Testis (tissue), 3 donors: ENCODE data around the gene OR6C6. TPM values are rescaled to one million over a fixed set of nuclear protein-coding genes. Genes with fewer than 3 reads are reported as not detected.

Experiments used
- DNase-seq: peaks from one replicate; pipeline ENCODE4 v3.0.0-alpha.2; 2019
- H3K27ac ChIP-seq, 2 donors: fragments of 200-600 bp; sonication (generic); one replicate each; pipeline ENCODE4 v1.5.1; 2019
- H3K27me3 ChIP-seq: fragments of 200-600 bp; sonication (generic); one replicate; pipeline ENCODE4 v1.5.1; 2019
- H3K36me3 ChIP-seq: fragments of 200-600 bp; sonication (generic); one replicate; pipeline ENCODE4 v1.5.1; 2017; ENCODE audit warnings: low read depth; ENCODE audit errors: missing control alignments
- H3K4me1 ChIP-seq: fragments of 200-600 bp; sonication (generic); one replicate; pipeline ENCODE4 v1.5.1; 2019
- H3K4me3 ChIP-seq, 2 donors: fragments of 200-600 bp; sonication (generic); one replicate each; pipeline ENCODE4 v1.5.1; 2017 to 2019
- H3K9me3 ChIP-seq: fragments of 200-600 bp; sonication (generic); one replicate; pipeline ENCODE4 v1.5.1; 2017
- POLR2A ChIP-seq: fragments of 450-650 bp; IDR thresholded peaks from one replicate; pipeline ENCODE4 v1.6.1; 2017; ENCODE audit warnings: antibody characterized with exemption, mild to moderate bottlenecking, moderate library complexity
- WGBS, 2 donors: methylation state at CpG; one replicate each; pipeline ENCODE4 v1.1.5; 2018; 5-methylcytosine and 5-hydroxymethylcytosine counted together
- intact Hi-C: fragments of 100-400 bp; cut with DNase I; formaldehyde crosslinking; loops from one replicate; pipeline ENCODE4 v1.15.1; 2023; ENCODE audit warnings: low total_unique reads
- polyA plus RNA-seq: library from polyadenylated mRNA; stranded (reverse); fragments of 350-450 nt; fragmentation: Illumina TruSeq; extraction: RNeasy Lipid Tissue Mini Kit (QIAGEN cat#74804); gene quantifications from one replicate; pipeline ENCODE4 v1.2.3, GENCODE V29; 2014; ENCODE audit warnings: low read depth, low replicate concordance; ENCODE audit not compliant: insufficient read depth
- total RNA-seq, 2 donors: library from RNA; depleted of rRNA; stranded (reverse); fragments of >200 nt; gene quantifications; one replicate each; pipeline ENCODE4 v1.2.3, GENCODE V29; 2016
- TF ChIP-seq, protein P1 (sequence below), 3 experiments: fragments of 450-650 bp in 2 of 3; fragments of 200-600 bp in 1 of 3; sonication (generic) in 1 of 3; IDR thresholded peaks; one replicate each; pipeline ENCODE4 v1.5.1; 2016 to 2019; ENCODE audit warnings: antibody characterized with exemption in 3 of 3, mild to moderate bottlenecking in 2 of 3, moderate library complexity in 1 of 3

Gene OR6C6
- total and polyA plus RNA-seq, 3 donors from 2014 or later: not detected

DNA sequence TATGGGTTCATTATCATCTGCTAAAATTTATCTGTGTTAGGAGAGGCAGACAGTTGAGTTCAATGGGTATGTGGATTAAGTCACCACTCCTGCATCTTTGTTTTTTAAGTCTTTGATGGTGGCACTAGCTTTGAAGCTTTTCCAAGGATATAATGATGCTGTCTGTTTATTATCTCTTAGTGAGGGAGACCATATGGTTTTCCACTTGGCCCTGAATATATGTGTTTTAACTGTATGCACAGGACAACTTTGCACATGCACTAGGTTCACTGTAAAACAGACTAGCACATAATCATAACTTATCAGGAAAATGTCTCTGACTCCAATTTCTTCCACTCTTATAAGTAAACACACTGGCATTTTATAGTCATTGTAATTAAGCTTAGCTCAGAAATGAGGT lies 43.1 kb downstream of the OR6C6 start:
- Histone ChIP-seq H3K27me3 (no peaks in the 10 kb centered on the region), H3K9me3 (no peaks in the 10 kb centered on the region), H3K27ac (no peak overlapping the region), H3K36me3 (no peaks in the 10 kb centered on the region), H3K4me1 (no peaks in the 10 kb centered on the region), H3K4me3 (no peak overlapping the region)
- no peak for TF ChIP-seq POLR2A
- TF ChIP-seq, protein P1, sequence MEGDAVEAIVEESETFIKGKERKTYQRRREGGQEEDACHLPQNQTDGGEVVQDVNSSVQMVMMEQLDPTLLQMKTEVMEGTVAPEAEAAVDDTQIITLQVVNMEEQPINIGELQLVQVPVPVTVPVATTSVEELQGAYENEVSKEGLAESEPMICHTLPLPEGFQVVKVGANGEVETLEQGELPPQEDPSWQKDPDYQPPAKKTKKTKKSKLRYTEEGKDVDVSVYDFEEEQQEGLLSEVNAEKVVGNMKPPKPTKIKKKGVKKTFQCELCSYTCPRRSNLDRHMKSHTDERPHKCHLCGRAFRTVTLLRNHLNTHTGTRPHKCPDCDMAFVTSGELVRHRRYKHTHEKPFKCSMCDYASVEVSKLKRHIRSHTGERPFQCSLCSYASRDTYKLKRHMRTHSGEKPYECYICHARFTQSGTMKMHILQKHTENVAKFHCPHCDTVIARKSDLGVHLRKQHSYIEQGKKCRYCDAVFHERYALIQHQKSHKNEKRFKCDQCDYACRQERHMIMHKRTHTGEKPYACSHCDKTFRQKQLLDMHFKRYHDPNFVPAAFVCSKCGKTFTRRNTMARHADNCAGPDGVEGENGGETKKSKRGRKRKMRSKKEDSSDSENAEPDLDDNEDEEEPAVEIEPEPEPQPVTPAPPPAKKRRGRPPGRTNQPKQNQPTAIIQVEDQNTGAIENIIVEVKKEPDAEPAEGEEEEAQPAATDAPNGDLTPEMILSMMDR (IDR thresholded peaks at IDR 0.05): no peak
- intact Hi-C loops: no loop called here
- DNase-seq: no peak

DNA sequence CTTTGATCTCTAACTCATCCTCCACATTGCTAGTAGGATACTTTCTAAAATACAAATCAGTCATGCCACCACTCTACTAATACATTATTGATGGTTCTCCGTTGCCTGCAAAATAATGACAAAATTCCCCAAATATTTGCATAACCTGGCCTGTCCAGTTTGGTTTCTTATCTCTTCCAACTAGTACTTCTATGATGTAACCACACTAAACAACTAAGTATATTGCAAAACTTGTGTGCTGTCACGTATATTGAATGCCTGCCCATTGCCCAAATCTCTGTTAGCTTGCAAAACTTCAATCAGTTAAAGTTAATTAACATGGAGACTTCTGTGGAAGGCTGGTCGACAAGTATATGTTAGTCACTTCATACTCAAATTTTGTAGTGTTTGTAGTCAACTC lies 45.4 kb downstream of the OR6C6 start:
- intact Hi-C loops: no loop called here
- 67 to 76% methylated on average over 3 of the region's 3 CpGs for WGBS, 2 donors
- Histone ChIP-seq H3K36me3 (no peaks in the 10 kb centered on the region), H3K27me3 (no peaks in the 10 kb centered on the region), H3K9me3 (no peaks in the 10 kb centered on the region), H3K4me1 (no peaks in the 10 kb centered on the region), H3K4me3 (no peak overlapping the region), H3K27ac (no peak overlapping the region)
- TF ChIP-seq, protein P1 (IDR thresholded peaks at IDR 0.05): no peak
- no peak for TF ChIP-seq POLR2A
- DNase-seq: no peak

DNA sequence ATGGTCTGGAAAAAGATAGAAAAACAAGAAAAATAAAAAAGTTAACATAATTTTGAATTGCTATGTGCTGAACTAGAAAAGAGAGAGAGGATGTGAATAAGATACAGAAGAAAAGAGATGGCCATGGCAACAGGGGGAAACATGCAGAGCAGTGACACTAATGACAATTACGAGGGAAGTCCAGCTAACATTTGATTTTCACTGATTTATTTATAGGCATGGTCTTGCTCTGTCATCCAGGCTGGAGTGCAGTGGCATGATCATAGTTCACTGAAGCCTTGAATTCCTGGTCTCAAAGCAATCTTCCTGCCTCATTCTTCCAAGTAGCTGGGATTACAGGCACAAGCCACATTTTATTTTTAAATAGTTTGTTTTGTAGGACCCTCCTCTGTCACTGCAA lies 50.2 kb downstream of the OR6C6 start:
- TF ChIP-seq POLR2A: no peak
- TF ChIP-seq, protein P1 (IDR thresholded peaks at IDR 0.05): no peak
- H3K27ac ChIP-seq: no peak overlapping the region
- no peak overlapping the region for H3K4me3 ChIP-seq
- intact Hi-C loops: no loop called here
- H3K9me3 ChIP-seq: no peaks in the 10 kb centered on the region
- no peaks in the 10 kb centered on the region for H3K27me3 ChIP-seq
- no peaks in the 10 kb centered on the region for H3K4me1 ChIP-seq
- no peaks in the 10 kb centered on the region for H3K36me3 ChIP-seq
- 49 to 50% methylated on average over 1 of the region's 1 CpG for WGBS, 2 donors
- no peak for DNase-seq

DNA sequence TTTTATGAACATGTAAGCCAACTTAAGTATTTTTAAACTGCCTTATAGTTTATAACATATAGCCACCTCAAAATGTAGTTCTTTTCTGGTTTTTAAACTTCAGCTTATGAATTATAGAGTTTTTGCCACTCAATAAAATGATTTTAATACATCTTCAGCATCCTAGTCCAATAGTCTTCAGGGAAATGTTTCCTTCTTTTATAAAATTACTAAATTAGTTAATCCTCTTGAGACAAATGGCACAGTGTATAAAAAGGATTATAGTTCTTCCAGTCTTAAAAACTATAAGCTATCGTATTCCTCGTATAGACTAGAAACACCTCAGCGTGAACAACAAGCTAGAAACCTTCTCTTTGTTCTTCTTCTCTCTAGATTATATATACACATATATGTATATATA lies 52.1 kb downstream of the OR6C6 start, which contains the start of gene OR6C74:
Gene OR6C74, plus strand, starts transcription at position 301 of the 400 bp plus-strand sequence. CDS start 2,679 bp downstream, outside the sequence.
- H3K9me3 ChIP-seq: no peaks in the 10 kb centered on the region
- intact Hi-C loops: no loop called here
- H3K36me3 ChIP-seq: no peaks in the 10 kb centered on the region
- WGBS, 2 donors: 94 to 96% methylated on average over 3 of the region's 3 CpGs
- DNase-seq: no peak
- TF ChIP-seq, protein P1 (IDR thresholded peaks at IDR 0.05): no peak
- no peak for TF ChIP-seq POLR2A
- no peaks in the 10 kb centered on the region for H3K27me3 ChIP-seq
- H3K4me3 ChIP-seq: no peak within 1 kb of the TSS
- no peak within 1 kb of the TSS for H3K27ac ChIP-seq
- no peaks in the 10 kb centered on the region for H3K4me1 ChIP-seq

Other genes starting within 250 kb of the OR6C6 start
- gene OR9K2, start 170.2 kb downstream of the OR6C6 start, total RNA-seq: under 1 TPM; 0.31 to 0.39 TPM
- not detected for gene OR9K2, start 170.2 kb downstream of the OR6C6 start, polyA plus RNA-seq
- not detected for gene OR10A7, start 75.5 kb downstream of the OR6C6 start, total RNA-seq
- not detected for gene OR10A7, start 75.5 kb downstream of the OR6C6 start, polyA plus RNA-seq
- gene OR6C74, start 52.0 kb downstream of the OR6C6 start, total RNA-seq: not detected
- gene OR6C74, start 52.0 kb downstream of the OR6C6 start, polyA plus RNA-seq: not detected
- gene OR6C1, start 17.8 kb upstream of the OR6C6 start, total RNA-seq: not detected
- gene OR6C1, start 17.8 kb upstream of the OR6C6 start, polyA plus RNA-seq: not detected
- gene OR6C3, start 34.2 kb upstream of the OR6C6 start, total RNA-seq: under 1 TPM in 1 of 2 donors, not detected in 1; 0.55 TPM
- not detected for gene OR6C3, start 34.2 kb upstream of the OR6C6 start, polyA plus RNA-seq
- under 1 TPM; 0.12 to 0.87 TPM for gene OR6C75, start 66.4 kb upstream of the OR6C6 start, total RNA-seq
- gene OR6C75, start 66.4 kb upstream of the OR6C6 start, polyA plus RNA-seq: not detected
- not detected for gene OR6C65, start 104.0 kb upstream of the OR6C6 start, total RNA-seq
- gene OR6C65, start 104.0 kb upstream of the OR6C6 start, polyA plus RNA-seq: not detected
- gene OR6C76, start 129.7 kb upstream of the OR6C6 start, total RNA-seq: not detected
- not detected for gene OR6C76, start 129.7 kb upstream of the OR6C6 start, polyA plus RNA-seq
- gene OR6C2, start 147.5 kb upstream of the OR6C6 start, total RNA-seq: under 1 TPM in 1 of 2 donors, not detected in 1; 0.12 TPM
- not detected for gene OR6C2, start 147.5 kb upstream of the OR6C6 start, polyA plus RNA-seq
- gene OR6C70, start 173.6 kb upstream of the OR6C6 start, total RNA-seq: not detected
- gene OR6C70, start 173.6 kb upstream of the OR6C6 start, polyA plus RNA-seq: not detected
- gene OR6C68, start 195.8 kb upstream of the OR6C6 start, total RNA-seq: not detected
- gene OR6C68, start 195.8 kb upstream of the OR6C6 start, polyA plus RNA-seq: not detected